Breast epithelium (tissue), 3 donors: ENCODE data around the gene WDTC1.

Experiments used
- POLR2A ChIP-seq: fragments of 450-650 bp; IDR thresholded peaks from one replicate; pipeline ENCODE4 v1.6.1; 2016; ENCODE audit warnings: antibody characterized with exemption, mild to moderate bottlenecking, moderate library complexity
- TF ChIP-seq, protein P1 (sequence below), 3 donors: fragments of 450-650 bp; IDR thresholded peaks; one replicate each; pipeline ENCODE4 v1.5.1; 2016 to 2017; ENCODE audit warnings: antibody characterized with exemption in 3 of 3, mild to moderate bottlenecking in 3 of 3, moderate library complexity in 3 of 3

DNA sequence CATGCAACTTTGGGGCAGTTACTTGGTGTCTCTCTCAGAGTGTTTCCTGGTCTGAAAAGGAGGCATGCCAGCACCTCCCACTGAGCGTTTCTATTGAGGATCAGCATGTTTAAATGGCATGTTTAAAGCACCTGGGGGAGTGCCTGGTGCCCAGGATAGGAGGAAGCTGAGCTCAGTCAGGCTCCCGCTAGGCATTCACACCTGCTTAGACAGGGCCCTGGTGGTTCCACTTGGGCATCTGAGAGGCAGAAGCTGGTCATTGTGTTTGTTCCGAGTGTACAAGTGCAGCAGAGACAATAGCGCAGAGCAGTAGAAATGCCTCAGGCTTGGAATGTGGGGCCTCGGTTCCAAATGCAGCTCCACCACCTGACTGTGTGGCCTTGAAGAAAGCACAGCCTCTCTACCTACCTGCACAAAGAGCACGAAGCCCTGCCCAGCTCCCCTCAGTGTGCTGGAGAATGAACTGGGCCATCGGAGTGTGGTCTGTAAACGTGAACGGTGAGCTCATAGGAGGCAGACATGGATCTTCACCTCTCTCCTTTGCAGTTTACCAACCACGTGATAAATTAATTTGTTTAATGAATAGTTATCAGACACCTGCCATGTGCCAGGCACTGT, 67.3 kb downstream of the WDTC1 start:
- TF ChIP-seq, protein P1, sequence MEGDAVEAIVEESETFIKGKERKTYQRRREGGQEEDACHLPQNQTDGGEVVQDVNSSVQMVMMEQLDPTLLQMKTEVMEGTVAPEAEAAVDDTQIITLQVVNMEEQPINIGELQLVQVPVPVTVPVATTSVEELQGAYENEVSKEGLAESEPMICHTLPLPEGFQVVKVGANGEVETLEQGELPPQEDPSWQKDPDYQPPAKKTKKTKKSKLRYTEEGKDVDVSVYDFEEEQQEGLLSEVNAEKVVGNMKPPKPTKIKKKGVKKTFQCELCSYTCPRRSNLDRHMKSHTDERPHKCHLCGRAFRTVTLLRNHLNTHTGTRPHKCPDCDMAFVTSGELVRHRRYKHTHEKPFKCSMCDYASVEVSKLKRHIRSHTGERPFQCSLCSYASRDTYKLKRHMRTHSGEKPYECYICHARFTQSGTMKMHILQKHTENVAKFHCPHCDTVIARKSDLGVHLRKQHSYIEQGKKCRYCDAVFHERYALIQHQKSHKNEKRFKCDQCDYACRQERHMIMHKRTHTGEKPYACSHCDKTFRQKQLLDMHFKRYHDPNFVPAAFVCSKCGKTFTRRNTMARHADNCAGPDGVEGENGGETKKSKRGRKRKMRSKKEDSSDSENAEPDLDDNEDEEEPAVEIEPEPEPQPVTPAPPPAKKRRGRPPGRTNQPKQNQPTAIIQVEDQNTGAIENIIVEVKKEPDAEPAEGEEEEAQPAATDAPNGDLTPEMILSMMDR (IDR thresholded peaks at IDR 0.05): no peak
- no peak for TF ChIP-seq POLR2A
